GM21786 (cell line): ENCODE data around the gene ERGIC3.

Experiments
- ATAC-seq: cut with Tn5 transposase; IDR thresholded peaks from one replicate; pipeline ENCODE4 v1.9.1; 2021; ENCODE audit not compliant: unreplicated experiment

Gene ERGIC3

GRCh38 chr20:35541783-35542662 is at the start of gene ERGIC3:
ERGIC3 (plus strand) TSS chr20:35542078; CDS start chr20:35542098, 20 bp downstream.
- peak; percentile 95 for ATAC-seq

- ATAC-seq: no peak
Measured at GRCh38 chr20:35492352-35492751, 49.5 kb upstream of the ERGIC3 start.

GRCh38 chr20:35496481-35496880 is 45.4 kb upstream of the ERGIC3 start:
- no peak for ATAC-seq

- ATAC-seq: no peak
Measured at GRCh38 chr20:35497320-35497719, 44.6 kb upstream of the ERGIC3 start.

- ATAC-seq: no peak
Measured at GRCh38 chr20:35497780-35498189, 44.1 kb upstream of the ERGIC3 start.

GRCh38 chr20:35499271-35499670 is 42.6 kb upstream of the ERGIC3 start:
- ATAC-seq: no peak

- ATAC-seq: peak; percentile 62
Measured at GRCh38 chr20:35502352-35502751, 39.5 kb upstream of the ERGIC3 start.

GRCh38 chr20:35503281-35503680 is 38.6 kb upstream of the ERGIC3 start:
- no peak for ATAC-seq

GRCh38 chr20:35503841-35504561 is 37.9 kb upstream of the ERGIC3 start:
- ATAC-seq: no peak

GRCh38 chr20:35504751-35505150 is 37.1 kb upstream of the ERGIC3 start:
- ATAC-seq: no peak

- ATAC-seq: no peak
Measured at GRCh38 chr20:35506179-35506578, 35.7 kb upstream of the ERGIC3 start.

GRCh38 chr20:35506872-35507638 is 34.8 kb upstream of the ERGIC3 start:
- ATAC-seq: no peak

- no peak for ATAC-seq
Measured at GRCh38 chr20:35508493-35509218, 33.2 kb upstream of the ERGIC3 start.

- no peak for ATAC-seq
Measured at GRCh38 chr20:35510951-35511735, 30.7 kb upstream of the ERGIC3 start.

- ATAC-seq: no peak
Measured at GRCh38 chr20:35511814-35512420, 30.0 kb upstream of the ERGIC3 start.

GRCh38 chr20:35514371-35514932 is 27.4 kb upstream of the ERGIC3 start:
- ATAC-seq: no peak

- ATAC-seq: no peak
Measured at GRCh38 chr20:35515341-35515740, 26.5 kb upstream of the ERGIC3 start.

- no peak for ATAC-seq
Measured at GRCh38 chr20:35515949-35516645, 25.8 kb upstream of the ERGIC3 start.

- no peak for ATAC-seq
Measured at GRCh38 chr20:35517125-35517524, 24.8 kb upstream of the ERGIC3 start.
